Uterus (tissue), 2 donors: Measurements from ENCODE around the gene ERBIN.

Source experiments
- POLR2A ChIP-seq, 2 donors: fragments of 450-650 bp; IDR thresholded peaks; one replicate each; pipeline ENCODE4 v1.6.1; 2016; ENCODE audit warnings: antibody characterized with exemption in 2 of 2, mild to moderate bottlenecking in 1 of 2, moderate library complexity in 1 of 2
- TF ChIP-seq, protein P1 (sequence below), 4 experiments: fragments of 200-600 bp in 2 of 4; fragments of 450-650 bp in 2 of 4; sonication (generic) in 2 of 4; IDR thresholded peaks; one replicate each; pipeline ENCODE4 v1.5.1; 2016 to 2019; ENCODE audit warnings: antibody characterized with exemption in 4 of 4, mild to moderate bottlenecking in 2 of 4, moderate library complexity in 1 of 4

DNA sequence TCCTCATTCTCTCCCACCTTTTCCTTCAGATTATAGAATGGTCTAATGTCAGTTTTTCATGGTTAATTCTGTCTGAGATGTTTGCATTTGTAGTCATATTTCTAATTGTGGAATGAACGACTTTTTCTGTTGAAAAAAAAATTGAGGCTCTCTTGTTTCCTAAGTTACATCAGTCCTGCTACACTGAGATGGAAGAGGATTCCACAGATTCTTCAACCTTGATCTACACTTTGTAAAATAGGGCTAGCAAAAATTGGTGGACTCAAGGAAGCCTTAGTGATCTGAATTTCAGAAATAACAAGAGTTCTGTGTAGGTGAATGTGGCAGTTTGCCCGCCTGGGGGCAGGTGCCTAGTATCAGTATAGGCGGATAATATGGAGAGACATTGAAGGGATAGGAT lies 51.9 kb downstream of the ERBIN start:
- TF ChIP-seq, protein P1, sequence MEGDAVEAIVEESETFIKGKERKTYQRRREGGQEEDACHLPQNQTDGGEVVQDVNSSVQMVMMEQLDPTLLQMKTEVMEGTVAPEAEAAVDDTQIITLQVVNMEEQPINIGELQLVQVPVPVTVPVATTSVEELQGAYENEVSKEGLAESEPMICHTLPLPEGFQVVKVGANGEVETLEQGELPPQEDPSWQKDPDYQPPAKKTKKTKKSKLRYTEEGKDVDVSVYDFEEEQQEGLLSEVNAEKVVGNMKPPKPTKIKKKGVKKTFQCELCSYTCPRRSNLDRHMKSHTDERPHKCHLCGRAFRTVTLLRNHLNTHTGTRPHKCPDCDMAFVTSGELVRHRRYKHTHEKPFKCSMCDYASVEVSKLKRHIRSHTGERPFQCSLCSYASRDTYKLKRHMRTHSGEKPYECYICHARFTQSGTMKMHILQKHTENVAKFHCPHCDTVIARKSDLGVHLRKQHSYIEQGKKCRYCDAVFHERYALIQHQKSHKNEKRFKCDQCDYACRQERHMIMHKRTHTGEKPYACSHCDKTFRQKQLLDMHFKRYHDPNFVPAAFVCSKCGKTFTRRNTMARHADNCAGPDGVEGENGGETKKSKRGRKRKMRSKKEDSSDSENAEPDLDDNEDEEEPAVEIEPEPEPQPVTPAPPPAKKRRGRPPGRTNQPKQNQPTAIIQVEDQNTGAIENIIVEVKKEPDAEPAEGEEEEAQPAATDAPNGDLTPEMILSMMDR (IDR thresholded peaks at IDR 0.05): no peak
- no peak for TF ChIP-seq POLR2A (IDR thresholded peaks at IDR 0.05)
